Stimulated activated CD8-positive, alpha-beta memory T cell treated with anti-CD3 and anti-CD28 coated beads, Interleukin-15, amount 100 ng/mL, for 1 hour (primary cell): Measurements from ENCODE around the gene KRI1.

ENCODE experiments used
- DNase-seq: peaks from one replicate; pipeline ENCODE4 v3.0.0-alpha.2; 2020; ENCODE audit warnings: low read depth

KRI1 gene

DNA sequence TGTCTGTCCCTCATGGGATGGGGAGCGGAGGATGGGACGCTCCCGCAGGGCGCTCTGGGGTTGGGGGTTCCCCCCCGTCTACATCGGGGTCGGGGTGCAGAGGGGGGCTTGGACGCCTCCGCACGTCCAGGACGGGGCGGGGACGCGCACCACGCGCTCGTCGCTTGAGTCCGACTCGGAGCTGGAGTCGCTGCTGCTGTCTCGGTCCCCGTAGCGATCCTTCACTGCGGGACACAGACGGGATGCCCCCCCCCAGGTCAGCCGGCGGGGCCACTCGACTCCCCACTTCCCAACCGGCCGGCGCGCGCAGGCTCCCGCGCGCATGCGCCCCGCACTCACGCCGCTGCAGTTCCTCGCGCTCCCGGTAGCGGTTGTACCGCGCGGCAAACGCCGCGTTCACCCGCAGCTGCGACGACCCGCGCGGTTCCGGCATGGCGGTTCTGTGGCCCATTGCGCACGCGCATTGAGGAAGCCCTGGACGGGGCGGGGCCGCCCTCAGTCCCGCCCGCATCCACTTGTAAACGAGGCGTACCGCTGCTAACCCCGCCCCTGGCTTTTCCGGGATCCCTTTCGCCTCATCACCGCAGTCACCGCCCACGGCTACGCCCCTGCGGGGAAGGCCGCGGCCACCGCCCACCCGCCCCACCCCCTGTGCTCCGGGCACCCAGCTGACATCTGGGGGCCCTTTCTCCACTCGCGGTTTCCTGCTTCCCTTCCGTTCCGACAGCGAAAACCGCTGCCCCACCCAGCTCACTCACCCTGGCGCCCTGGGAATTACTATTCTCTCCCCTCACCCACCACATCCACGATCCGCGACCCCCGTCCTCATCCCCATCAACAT lies at the start of gene KRI1:
Gene KRI1 (minus strand): TSS at position 444 of the 841 bp plus-strand sequence. CDS start 11 bp downstream, at position 433.
- DNase-seq = peak; percentile 97

DNA sequence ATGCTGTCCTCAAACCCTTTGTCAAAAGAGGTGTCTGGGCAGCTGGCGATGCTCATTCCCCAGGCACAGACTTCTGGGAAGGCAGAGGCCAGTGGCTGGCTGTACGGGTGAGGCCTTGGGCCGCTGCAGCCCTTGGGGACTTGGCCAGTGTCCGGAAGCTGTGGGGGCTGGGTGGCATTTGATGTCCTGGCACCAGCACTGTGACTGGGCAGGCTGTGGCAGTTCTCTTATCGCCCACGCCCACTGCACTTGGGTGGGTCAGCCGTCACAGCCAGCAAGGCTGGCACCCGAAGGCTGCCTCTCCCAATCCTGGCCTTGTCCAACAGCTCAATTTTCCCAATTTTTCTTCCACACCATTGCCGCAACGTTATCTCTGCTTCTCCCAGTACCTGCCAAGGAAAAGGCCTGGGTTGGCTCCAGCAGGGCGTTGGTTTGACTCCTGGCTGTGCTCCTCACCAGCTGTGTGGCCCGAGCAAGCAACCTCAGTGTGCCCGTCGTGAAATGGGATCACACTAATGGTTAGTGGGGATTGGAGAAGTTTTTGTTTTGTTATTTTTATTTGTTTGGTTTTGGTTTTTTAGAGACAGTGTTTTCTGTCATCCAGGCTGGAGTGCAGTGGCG lies 46.8 kb upstream of the KRI1 start:
- DNase-seq = no peak

DNA sequence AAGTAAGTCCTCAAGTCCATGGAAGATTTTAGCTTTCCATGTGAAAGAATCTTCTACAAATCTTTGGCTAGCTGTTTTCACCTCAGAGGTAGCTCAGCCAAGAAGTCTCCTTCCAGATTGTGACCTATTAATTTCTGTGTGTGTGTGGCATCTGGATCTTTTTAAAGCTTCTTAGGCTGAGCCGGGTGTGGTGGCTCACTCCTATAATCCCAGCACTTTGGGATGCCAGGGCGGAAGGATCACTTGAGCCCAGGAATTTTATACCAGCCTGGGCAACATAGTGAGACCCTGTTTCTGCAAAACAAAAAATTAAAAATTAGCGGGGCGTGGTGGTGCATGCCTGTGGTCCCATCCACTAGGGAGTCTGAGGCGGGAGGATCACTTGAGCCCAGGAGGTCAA lies 46.1 kb upstream of the KRI1 start:
- DNase-seq = no peak

DNA sequence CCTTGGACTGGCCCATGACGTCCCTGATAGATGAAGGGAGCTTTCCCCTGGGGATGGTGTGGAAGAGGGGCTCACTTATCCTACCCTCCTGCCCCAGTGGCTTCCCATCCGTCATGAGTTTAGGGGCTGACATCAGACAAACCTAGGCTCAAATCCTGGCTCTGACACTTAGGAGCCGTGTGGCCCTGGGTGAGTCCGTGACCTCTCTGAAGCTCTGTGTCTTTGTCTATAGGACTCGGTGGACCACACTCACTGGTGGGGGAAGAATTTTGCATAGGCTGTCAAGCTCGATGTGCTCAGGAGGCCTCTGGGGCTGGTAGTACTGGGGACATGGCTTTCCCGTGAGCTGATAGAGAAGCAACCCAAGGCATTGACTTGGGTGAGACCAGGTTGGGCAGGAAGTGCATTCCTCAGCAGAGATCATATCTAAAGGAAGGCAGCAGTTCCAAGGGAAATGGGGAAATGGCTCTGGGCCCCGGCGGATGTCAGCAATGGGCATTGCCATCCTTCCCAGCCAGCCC lies 38.7 kb upstream of the KRI1 start:
- DNase-seq = no peak

DNA sequence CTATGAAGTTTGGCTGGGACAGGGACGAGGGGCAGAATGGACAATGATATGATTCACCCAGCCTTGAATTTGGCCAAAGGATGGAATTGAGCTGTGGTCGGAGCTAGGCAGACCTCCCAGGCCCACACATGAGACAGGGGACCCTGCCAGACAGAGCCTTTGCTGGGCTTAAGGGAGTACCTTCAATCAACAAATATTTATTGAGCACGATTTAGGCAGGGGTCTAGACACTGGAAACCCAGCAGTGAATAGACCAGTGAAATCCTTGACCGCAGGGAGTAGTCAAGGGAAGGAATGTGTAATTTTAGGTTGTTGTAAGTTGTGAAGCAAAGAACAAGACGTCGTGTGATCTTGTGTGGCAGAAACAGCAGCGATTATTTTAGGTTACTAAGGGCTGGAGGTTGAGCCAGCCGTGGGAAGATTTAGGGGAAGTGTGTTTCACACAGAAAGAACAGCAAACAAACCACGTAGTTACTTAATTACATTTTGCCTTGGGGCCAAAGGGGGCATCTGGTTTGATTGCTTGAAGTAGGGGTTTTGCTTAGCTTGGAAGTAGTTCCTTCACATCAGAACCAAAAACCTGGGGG lies 38.2 kb upstream of the KRI1 start:
- DNase-seq = no peak

DNA sequence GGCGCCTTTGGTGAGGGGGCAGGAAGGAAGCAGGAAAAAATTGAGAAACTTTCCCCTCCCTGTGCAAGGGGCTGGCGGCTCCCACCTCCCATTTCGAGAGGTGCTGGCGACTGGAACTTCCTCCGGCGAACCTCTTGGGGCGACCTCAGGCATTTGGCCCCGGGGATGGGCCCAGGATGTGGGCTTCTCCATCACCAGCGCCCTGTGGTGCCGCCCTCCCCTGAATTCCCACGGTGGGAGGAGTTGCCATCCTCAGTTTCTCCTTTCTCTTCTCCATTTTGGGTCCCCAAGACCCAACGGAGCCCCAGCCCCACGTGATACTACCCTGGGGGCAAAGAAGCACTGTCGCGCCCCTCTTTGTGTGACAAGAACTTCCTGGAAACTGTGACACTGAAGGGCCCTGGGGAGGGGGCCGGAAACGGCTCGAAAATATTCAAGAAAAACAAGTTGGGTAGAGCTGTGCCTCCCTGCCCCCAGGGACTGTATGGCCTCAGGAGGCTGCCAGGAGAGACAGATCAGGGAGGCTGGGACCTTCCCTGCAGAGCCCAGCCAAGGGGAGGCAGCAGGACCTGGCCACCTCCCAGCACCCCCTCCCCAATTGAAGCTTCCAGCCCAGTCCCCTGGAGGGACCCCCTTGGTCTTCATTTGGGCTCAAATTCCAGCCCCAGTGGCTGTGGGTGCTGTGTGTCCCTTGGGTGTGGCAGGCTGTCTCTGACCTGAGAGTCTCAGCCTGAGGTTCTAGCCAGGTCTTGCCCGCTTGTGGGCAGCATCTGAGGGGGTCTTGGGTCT lies 37.5 kb upstream of the KRI1 start:
- peak; percentile 69 for DNase-seq

DNA sequence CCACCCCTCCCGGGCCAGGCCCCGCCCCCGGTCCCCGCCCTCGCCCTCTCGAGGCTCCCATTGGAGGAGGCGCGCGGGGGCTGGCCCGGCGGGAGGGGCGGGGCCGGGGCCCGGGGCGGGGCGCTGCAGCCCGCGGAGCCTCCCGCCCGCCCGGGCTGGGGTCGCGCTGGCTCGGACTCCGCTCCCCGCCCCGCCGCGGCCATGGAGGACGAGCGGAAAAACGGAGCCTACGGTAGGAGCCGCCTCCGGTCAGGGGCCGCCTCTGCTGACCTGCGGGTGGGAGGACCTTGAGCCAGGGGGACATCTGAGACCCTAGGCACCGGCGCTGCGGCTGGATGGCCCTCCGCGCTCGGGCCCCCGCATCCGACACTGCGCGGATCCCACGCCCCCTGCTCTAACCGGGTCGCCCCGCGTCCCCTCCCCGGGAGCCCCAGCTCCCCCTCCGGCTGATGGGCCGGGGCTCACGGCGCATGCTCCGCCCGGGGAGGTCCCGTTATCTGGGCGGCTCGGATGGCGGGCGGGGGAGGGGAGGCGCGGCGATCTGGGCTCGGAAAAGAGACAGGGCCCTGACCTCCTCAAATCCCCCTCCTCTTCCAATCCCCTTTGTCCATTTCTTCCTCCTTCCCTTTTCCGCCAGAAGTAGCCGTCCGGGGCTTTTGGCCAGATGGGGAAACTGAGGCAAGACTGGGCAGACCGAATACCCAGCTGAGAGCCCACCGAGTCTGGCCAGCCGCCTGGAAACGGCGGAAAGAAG lies 36.7 kb upstream of the KRI1 start:
- peak; percentile 75 for DNase-seq

DNA sequence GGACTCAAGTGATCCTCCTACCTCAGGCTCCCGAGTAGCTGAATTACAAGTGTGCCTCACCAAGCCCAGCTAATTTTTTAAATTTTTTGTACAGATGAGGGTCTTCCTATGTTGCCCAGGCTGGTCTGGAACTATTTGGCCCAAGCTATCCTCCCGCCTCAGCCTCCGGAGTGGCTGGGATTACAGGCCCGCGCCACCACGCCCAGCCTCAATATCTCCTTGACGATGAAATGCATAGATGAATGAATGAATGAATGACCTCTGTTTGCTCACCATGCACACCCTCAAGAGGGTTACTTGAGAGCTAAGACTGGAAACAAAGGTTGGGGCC lies 36.2 kb upstream of the KRI1 start:
- DNase-seq = no peak

DNA sequence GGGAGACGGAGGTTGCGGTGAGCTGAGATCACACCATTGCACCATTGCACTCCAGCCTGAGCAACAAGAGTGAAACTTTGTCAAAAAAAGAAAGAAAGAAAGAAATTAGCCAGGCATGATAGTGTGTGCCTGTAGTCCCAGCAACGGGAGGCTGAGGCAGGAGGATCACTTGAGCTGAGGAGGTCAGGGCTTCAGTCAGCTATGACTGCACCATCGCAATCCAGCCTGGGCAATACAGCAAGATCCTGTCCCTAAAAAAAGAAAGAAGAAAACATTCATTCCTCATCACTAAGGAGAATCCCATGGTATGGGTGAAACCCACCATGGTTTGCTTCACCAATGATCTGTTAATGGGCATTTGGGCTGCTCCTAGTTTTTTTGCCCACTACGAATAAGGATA lies 34.3 kb upstream of the KRI1 start:
- DNase-seq = no peak

DNA sequence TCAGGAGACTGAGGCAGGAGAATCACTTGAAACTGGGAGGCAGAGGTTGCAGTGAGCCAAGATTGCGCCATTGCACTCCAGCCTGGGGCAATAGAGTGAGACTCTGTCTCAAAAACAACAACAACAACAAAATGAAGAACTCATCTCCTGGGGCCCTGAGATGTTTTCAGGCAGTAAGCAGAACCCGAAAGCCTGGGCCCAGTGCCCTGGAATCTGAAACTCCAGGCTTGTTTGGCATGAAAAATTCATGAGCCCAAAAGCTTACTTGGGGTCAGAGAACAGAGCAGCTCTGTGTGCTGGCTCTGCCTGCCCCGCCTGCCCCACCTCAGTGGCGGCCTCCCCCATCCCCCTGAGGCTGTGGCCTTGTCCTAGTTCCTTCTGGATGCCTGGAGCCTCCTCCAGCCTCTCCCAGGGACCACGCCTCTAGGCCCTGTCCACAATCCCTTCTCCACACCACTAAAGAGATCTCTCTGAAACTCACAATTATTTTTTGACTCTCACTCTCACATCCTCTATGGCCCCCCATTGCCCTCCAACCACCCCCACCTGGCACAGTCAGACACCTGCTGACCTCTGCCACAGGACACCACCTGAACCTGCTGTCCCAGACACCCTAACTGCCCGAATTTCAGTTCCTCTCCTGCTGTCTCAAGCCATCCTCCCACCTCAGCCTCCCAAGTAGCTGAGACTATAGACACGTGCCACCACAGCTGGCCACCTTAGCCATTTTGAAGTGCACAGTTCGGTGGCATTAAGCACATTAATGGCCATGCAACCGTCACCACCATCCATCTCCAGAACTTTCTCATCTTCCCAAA lies 28.2 kb upstream of the KRI1 start:
- DNase-seq = no peak

DNA sequence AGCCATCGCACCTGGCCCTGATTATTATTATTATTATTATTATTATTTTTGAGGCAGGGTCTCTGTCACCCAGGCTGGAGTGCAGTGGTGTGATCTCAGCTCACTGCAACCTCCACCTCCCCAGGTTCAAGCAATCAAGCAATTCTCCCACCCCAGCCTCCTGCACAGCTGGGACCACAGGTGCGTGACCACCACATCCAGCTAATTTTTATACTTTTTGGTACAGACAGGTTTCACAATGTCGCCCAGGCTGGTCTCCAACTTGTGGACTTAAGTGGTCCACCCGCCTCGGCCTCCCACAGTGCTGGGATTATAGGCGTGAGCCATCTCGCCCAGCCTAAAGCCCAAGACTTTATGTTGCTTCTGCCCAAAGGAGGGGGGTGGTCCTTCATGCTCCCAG lies 27.3 kb upstream of the KRI1 start:
- DNase-seq = no peak

DNA sequence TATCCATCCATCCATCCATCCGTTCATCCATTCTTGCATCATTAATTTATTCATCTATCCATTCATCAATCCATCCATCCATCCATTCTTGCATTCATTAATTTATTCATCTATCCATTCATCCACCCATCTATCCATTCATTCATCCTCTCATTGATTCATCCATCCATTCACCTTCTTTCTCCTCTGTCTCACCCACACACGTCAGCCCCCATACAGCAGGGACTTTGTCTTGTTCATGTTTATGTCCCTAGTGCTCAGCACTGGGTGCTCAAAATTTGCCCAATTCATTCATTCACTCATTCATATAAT lies 22.0 kb upstream of the KRI1 start:
- DNase-seq = no peak

DNA sequence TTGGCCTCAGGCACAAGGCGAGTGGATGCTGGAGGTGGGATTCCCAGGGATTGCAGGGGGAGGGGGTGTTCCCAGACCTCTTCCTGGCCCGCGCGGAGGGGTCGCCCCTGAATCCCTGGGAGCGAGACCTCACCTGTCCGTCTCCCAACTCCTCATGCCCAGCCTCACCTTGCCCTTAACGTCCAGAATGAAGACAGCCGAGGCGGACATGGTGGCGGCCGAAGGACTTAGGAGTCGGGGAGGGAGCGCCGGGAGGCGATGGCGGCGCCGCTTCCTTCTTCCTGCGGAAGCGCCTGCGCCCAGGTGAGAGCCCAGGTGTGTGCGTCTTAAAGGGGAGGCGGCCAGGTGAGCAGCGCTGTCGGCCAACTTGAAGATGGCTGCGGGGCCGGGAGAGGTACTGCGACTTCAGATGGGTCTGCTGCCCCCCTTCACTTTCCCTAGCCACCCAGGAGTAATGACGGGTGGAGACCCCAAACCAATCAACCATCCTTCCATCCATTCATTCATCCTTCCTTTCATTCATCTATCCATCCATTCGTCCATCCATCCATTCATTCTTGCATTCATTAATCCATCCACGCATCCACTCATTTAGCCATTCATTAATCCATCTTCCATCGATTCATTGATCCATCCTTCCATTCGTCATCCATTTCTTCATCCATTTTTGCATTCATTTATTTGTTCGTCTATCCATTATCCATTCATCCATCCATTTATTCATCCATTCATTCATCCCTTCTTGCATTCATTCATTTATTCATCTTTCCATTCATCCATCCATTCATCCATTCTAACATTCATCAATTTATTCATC lies 21.4 kb upstream of the KRI1 start, which contains the start of gene AP1M2:
Gene AP1M2 (minus strand): TSS at position 291 of the 817 bp plus-strand sequence. CDS start 81 bp downstream, at position 210.
- no peak for DNase-seq

DNA sequence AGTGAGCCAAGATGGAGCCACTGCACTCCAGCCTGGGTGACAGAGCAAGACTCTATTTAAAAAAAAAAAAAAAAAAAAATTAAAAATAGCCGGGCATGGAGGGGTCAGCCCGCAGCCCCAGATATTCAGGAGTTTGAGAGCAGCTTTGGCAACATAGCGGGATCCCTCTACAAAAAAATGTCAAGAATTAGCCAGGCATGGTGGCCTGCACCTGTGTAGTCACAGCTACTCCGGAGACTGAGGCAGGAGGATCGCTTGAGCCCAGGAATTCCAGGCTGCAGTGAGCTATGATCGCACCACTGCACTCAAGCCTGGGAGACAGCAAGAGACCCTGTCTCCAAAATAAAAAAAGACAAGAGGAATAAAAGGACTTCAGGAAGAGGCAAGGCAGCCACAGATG lies 20.6 kb upstream of the KRI1 start:
- no peak for DNase-seq

DNA sequence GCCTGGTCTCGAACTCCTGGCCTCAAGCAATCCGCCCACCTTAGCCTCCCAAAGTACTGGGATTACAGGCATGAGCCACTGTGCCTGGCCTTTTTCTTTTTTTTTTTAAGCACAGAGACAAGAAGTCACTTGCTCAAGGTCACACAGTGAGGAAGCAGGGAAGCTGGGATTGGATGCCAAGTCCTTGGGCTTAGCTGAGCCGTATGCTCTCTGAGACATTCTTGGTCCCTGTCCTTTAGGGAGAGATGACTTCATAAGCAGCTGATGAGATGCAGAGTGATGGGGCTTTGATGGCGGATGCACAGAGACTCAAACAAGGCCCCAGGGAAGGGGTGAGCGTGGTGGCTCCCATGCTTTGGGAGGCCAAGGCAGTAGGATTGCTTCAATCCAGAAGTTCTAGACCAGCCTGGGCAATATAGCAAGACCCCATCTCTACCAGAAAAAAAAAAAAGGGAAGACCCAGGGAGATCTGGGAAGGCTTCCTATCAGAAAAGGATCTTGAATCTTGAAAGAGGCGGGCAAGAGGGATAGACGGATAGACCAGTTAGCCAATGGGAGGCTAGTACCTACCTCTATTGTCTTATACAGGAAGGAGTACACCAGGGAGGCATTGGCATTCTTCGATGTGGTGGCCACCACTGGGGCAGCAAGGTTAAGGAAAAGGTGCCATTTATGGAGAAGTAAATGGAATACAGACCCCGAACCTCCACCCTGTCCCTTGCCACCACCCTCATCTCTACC lies 17.4 kb upstream of the KRI1 start:
- no peak for DNase-seq

DNA sequence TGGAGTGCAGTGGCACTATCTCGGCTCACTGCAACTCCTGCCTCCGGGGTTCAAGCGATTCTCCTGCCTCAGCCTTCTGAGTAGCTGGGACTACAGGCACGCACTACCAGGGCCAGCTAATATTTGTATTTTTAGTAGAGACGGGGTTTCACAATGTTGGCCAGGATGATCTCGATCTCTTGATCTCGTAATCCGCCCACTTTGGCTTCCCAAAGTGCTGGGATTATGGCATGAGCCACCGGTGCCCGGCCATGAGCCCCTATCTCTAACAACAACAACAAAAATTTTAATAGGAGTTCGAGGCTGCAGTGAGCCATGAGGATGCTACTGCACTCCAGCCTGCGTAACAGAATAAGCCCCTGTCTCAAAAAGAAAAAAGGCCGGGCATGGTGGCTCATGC lies 16.3 kb upstream of the KRI1 start:
- no peak for DNase-seq

DNA sequence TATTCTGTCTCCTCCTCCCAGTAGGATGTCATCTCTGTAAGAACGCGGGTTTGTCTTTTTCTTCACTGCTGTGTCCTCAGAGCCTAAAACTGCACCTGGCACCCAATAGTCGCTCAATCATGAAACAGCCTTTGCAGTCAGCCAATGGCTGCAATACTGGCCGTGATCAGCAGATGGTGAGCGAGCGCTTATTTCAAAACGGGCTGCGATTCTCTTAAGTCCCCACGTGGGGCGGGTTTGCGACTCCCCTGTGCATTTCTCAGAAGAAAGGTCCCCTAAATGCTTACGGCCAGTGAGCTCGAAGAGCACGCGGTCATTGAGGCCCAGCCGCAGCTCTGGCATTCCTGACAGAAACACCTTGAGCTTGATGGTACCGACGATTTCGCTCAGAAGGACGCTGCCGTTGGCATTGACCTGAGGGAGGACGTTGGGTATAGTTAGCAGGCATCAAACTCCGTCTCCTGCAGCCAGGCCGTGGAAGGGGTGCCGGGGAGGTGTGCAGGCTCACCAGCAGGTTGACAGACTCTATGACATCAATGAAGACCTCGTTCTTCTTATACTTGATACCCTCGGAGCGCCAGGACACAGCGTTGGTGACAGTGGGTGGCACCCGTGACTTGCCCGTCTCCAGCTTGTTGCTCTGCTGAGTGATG lies 15.3 kb upstream of the KRI1 start:
- DNase-seq = peak; percentile 88

DNA sequence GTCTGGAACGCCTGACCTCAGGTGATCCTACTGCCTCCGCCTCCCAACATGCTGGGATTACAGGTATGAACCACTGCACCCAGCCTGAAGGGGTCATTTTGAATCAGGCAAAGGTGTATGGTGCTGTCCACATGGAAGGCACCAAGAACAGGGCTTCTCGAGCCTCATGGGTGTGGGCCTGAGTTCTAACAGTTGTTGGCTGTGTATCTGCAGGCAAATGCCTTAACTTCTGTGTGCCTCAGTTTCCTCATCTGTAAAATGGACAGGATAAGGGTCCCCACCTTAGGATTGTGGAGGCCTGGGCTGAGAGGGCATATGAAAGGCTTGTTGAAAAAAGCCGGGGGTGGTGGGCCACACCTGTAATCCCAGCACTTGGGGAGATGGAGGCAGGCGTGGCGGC lies 12.1 kb upstream of the KRI1 start:
- no peak for DNase-seq
